HPDE6-E6E7 (cell line): Measurements from ENCODE around the gene PRRG1.
A peak's percentile ranks its signal among the peaks of the same experiment; 100 is the strongest.
"Not testable (repeated sequence)": the region's sequence is repeated elsewhere in the genome, so short reads cannot be mapped to it uniquely, and the experiment has no call there.

Experiments used
- DNase-seq: peaks from one replicate; pipeline ENCODE4 v3.0.0; 2011; ENCODE audit warnings: missing footprints; ENCODE audit errors: extremely low spot score

The PRRG1 gene

DNA sequence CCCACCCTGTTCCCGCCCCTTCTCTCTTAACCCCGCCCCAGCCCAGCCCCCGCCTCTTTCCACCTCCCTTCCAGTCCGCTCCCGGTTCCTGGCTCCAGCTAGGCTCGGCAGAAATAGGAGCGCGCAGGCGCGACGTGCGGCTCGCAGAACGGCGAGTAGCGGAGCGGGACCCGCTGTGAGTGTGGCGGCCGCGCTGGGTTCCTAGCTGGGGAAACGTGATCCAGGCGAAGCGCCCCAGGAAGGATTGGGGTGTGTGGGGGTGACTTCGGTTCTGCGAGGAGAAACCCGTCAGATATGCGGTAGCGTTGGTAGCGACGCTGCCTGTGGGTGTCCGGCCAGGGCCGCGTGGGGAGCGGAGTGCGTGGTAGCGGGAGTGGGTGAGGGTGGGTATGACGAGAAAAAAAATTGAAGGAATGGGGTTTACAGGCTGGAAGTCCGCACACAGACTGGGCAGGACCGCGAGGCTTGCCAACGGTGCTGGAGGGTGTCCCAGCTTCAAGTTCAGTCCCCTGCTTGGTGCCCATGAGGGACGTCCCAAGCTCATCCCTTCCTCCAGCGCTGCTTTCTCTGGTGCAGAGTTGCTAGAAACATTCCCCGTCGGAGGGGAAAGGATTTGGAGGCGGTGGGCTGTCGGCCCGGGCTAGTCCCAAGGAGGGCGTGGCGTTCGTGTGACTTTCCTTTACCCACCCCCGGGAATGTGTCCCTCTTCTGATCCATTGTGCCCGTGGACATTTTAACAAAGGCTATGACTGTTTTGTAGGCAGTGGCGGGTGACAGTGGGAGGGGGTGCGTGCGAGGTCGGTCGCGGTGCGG, at the start of gene PRRG1:
PRRG1 (plus strand) TSS at position 144 of the 813 bp plus-strand sequence. CDS start 56,886 bp downstream, outside the sequence.
- DNase-seq: peak; percentile 59

GRCh38 chrX:37302569-37302968, 46.6 kb upstream of the PRRG1 start:
- peak; percentile 22 for DNase-seq

DNA sequence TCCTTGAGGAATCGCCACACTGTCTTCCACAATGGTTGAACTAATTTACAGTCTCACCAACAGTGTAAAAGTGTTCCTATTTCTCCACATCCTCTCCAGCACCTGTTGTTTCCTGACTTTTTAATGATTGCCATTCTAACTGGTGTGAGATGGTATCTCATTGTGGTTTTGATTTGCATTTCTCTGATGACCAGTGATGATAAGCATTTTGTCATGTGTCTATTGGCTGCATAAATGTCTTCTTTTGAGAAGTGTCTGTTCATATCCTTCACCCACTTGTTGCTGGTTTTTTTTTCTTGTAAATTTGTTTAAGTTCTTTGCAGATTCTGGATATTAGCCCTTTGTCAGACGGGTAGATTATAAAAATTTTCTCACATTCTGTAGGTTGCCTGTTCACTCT, 43.9 kb upstream of the PRRG1 start:
- not testable (repeated sequence) for DNase-seq

- no peak for DNase-seq
Observed at GRCh38 chrX:37314531-37314930, 34.6 kb upstream of the PRRG1 start.

DNA sequence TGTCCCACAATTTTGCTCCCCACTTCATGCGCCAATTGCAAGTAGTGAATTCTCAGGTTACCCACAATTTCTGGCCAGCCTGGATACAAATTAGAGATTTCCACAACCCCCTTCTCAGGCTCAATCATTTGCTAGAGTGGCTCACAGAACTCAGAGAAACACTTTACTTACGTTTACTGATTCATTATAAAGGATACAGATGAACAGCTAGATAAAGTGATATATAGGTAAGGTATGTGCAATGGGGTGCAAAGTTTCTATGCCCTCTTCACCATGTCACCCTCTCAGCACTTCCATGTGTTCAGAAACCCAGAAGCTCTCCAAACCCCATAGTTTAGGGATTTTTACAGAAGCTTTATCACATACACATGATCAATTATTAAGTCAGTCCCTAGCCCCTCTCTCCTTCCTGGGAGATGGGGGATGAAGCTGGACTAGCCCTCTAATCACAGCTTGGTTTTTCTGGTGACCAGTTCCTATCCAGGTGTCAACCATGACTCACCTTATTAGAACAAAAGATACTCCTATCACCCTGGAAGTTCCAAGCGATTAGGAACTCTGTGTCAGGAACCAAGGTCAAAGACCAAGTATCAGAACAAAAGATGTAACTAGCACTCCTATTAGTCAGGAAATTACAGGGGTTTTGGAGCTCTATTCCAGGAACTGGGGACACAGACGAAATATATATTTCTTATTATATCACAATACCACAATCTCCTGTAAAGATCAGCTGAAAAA, 33.5 kb upstream of the PRRG1 start:
- DNase-seq: no peak

GRCh38 chrX:37320541-37321203, 28.5 kb upstream of the PRRG1 start:
- DNase-seq: no peak

- no peak for DNase-seq
Observed at GRCh38 chrX:37330642-37331041, 18.5 kb upstream of the PRRG1 start.

DNA sequence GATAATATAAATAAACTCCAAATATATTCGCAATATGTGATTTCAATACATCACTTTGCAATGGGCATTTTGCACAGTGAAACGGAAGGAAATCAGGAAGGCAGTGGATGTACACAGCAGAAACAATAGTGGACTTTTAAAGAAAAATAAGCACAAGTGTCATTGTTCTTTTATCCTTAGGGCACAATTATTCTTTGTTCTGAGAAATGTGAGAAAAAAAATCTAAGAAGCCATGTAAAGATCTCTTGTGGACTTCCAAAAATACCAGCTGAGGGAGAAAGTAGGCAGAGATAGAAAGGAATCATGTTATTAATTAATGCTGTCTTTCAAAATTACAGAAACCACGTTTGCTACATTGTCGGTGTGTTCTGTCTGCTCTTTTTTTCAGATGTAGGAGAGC, 17.6 kb upstream of the PRRG1 start:
- no peak for DNase-seq

- DNase-seq: no peak
Observed at GRCh38 chrX:37332055-37332454, 17.1 kb upstream of the PRRG1 start.

DNA sequence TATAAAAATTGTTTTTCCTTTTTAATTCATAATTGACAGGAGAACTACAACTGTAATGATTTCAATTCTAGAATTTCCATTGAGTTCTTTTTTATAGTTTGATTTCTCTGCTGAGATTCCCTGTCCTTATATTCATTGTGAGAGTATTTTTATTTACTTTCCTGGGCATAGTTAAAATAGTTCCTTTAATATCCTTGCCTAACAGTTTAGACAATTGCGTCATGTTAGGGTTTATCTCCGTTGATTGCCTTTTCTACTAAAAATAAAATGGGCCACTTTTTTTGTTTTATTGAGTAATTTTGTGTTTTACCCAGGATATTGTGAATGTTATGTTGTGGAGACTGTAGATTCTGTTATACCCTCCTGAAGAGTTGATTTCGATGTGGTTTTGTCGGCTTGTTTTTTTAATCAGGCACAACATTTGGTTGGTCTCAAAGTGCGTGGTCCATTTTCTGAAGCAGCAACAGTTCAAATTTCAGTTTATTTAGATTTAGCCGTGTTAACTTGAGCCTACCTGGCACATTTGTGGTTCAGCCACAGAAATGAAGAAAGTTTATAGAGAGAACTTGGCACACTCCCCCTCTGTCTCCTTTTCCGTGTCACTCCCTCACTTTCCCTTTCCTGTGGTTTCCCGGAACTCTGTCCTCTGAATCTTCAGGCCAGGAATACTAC, 16.0 kb upstream of the PRRG1 start:
- no peak for DNase-seq

DNA sequence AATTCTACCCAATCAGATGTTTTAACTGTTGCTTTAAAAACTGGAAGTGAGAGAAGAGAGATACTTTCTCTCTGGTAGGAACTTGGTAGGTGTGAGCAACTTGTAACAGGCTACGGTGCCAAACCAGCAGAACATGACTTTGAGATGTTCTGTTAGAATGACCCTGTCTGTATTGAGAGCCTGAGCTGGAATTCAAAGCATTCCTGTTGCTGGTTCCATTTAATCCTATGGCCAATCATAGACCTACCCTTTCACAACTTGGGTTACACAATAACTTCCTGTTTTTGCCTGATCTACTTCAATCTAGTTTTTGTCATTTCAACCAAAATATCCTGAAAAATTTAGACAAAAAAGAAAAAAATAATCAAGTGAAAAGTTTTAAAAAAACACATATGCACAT, 1.7 kb upstream of the PRRG1 start:
- no peak for DNase-seq

DNA sequence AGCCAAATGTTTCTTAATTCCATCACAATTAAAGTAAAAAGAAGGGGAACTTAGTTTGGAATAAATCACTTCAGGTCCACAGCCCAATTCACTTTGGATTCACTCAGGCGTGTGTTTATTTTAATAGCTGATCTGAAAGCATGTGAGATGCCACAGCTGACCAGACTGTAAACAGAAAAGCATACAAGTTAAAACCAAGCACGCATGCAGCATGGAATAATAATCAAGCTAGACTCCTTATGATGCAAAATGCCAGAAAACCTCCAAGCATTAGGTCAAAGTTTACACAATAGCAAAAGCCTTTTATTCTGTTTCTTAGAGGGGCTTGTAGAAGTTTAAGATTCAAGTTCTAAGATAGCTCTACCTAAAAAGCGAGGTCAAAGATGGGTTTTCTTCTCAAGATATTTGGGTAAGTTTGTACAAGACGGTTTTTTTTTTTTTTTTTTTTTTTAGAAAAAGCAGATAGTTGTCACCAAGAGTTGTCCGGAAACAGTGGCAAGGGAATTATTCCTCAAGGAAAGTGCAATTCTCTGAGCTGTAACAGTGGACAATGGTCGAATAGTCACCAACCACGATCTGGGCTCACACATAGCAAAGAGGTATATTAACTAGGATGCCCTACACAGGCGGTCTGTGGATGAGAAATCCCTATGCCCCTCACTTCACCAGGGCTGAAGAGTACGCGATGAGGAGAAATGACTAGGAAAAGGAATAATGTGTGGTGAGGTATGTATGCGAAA, 763 bp upstream of the PRRG1 start:
- DNase-seq: no peak

DNA sequence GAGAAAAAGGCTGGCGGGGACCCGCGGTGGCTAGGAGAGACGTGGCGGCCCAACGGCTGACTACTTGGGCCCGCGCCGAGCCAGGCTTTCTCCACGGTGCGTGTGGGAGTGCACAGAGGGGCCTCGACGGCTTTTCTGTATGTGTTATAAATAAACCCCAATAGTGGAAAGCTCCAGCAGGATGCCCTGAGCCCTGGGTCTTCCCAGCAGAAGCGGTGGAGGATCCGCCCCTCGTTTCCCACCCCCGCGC, 268 bp upstream of the PRRG1 start:
- DNase-seq: no peak

DNA sequence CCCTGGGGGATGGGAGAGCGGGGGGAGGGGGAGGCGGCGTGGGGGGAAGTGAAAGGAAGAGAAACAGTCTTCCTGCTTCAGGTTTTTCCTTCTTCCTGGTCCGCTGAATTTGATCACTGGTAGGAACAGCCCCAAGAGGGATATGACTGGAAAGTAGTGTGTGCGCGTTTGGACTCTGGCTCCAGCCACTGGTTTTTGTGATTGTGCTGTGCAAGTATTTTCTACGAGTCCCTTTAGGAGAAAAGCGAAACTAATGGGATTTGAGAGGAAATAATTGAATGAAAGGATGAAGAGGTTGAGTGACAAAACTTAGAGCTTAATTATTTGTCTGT, 836 bp downstream of the PRRG1 start:
- DNase-seq: no peak

DNA sequence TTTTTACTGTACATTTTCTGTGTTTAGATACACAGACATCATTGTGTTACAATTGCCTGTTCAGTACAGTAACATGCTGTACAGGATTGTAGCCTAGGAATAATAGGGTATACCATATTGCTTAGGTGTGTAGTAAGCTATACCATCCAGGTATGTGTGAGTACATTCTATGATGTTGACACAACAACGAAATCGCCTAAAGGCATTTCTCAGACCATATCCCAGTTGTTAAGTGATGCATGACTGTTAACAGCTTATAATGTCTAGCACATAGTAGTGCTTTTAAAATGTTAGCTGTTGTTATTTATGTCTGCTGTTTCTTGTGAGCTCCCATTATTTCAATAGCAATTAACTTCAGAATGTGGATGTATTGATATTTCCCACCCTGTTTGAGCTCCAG, 4.5 kb downstream of the PRRG1 start:
- DNase-seq: no peak

- no peak for DNase-seq
Observed at GRCh38 chrX:37357436-37357835, 8.3 kb downstream of the PRRG1 start.

DNA sequence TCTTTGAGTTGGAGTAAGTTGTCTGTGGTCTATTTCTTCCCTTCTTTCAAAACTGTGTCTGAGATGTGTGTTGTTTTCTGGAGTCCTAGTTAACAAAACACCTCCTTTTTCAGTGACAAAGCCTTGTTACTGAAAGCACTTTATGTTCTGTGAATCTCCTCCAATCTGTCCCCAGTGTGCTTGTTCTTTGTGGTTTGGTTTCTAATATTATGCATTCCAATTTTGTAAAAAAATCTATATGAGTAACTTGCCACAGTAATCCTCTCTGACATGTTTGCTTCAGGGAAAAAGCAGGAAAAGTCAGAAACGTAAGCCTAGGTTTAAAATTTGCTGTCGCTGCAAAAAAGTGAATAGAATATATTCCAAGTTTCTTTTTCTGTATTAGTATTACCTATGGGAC, 12.4 kb downstream of the PRRG1 start:
- DNase-seq: no peak

DNA sequence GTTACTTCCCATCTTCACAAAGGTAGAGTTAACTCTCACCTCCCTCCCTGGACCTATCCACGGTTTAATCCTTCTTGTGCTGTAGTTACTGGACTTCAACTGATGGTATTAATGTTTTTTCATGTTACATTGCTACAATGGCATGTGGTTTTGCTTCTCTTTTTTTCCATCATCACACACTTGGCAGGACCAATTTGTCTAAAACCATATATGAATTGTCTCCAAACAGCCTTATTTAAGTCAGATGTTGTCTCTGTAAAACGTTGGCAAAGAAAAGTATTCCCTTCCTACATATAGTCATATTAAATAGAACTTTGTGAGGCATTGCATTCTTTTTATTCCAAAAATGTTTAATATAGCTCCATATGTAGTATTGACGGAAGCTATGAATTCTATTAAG, 15.5 kb downstream of the PRRG1 start:
- no peak for DNase-seq

- no peak for DNase-seq
Observed at GRCh38 chrX:37367946-37368345, 18.8 kb downstream of the PRRG1 start.

DNA sequence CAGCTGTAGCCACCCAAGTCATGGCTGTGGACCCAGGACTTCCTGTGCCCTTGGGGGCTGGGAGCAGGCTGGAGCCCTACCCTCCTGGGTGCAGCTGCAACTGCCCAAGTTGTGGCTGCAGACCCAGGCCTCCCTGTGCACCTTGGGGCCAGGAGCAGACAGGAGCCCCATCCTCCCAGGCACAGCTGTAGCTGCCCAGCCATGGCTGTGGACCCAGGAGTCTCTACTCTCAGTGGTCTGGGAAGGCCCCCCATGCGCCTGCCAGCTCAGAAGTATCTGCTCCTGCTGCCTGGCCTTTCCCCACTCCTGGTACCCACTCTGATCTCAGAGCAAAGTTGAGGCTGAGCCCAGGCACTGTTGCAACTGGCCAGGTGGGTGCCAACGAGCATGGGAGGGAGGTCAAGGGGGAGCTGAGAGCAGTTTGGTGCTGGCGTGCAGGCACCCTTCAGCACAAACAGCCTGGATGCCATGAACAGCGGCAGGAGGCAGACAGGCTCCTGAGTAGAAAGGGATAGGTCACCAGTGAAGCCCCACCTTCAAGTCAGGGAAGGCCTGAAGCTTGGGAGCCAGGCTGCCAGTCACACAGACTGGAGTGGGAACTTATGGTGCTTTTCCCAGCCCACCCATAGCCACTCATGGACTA, 21.5 kb downstream of the PRRG1 start:
- no peak for DNase-seq

- DNase-seq: no peak
Observed at GRCh38 chrX:37371578-37371991, 22.4 kb downstream of the PRRG1 start.
